IPS-18c (cell line): Measurements from ENCODE around the gene DOCK4.

Experiments
- H3K4me3 ChIP-seq: 2 replicates; pipeline ENCODE4 v1.7.0; 2013; ENCODE audit warnings: low read depth, mild to moderate bottlenecking, low read length, moderate library complexity; ENCODE audit not compliant: insufficient read depth
- H3K9me3 ChIP-seq: one replicate; pipeline ENCODE4 v1.6.1; 2013; ENCODE audit warnings: mild to moderate bottlenecking, low read length, moderate library complexity; ENCODE audit not compliant: control insufficient read depth, insufficient read depth

DOCK4 gene

GRCh38 chr7:112083776-112084355 lies 122.3 kb downstream of the DOCK4 start:
- no peaks in the 10 kb centered on the region for H3K9me3 ChIP-seq
- no peak overlapping the region for H3K4me3 ChIP-seq

- Histone ChIP-seq H3K9me3 (no peaks in the 10 kb centered on the region), H3K4me3 (no peak overlapping the region)
These were observed 123.9 kb downstream of the DOCK4 start for GRCh38 chr7:112082306-112082705.

GRCh38 chr7:112081778-112082177 lies 124.4 kb downstream of the DOCK4 start:
- no peaks in the 10 kb centered on the region for H3K9me3 ChIP-seq
- no peak overlapping the region for H3K4me3 ChIP-seq

- Histone ChIP-seq H3K4me3 (no peak overlapping the region), H3K9me3 (no peaks in the 10 kb centered on the region)
These were observed 125.2 kb downstream of the DOCK4 start for GRCh38 chr7:112080978-112081377.

- H3K4me3 ChIP-seq: no peak overlapping the region
- no peaks in the 10 kb centered on the region for H3K9me3 ChIP-seq
These were observed 125.8 kb downstream of the DOCK4 start for GRCh38 chr7:112080441-112080840.

DNA sequence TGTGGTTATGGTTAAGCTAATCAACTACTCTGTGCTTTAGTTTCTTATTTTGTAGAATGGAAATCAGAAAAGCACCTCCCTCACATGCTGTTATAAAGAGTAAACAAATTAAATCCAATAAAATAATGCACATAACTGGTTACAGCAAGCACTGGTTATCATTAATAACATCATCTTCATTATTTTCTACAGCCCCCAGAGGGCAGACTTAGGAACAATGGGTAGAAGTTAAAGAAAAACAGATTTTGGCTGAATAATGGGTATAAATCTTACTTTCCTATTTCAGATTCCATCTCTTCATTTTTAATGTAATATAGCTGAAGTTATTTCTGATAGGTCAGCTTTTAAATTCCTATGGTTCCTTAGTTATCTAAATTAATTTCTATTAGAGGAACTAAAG lies 126.5 kb downstream of the DOCK4 start:
- no peaks in the 10 kb centered on the region for H3K9me3 ChIP-seq
- no peak overlapping the region for H3K4me3 ChIP-seq

GRCh38 chr7:112079122-112079521 lies 127.1 kb downstream of the DOCK4 start:
- H3K4me3 ChIP-seq: no peak overlapping the region
- no peaks in the 10 kb centered on the region for H3K9me3 ChIP-seq

GRCh38 chr7:112076324-112076723 lies 129.9 kb downstream of the DOCK4 start:
- no peak overlapping the region for H3K4me3 ChIP-seq
- H3K9me3 ChIP-seq: no peaks in the 10 kb centered on the region

GRCh38 chr7:112074464-112074863 lies 131.7 kb downstream of the DOCK4 start:
- Histone ChIP-seq H3K4me3 (no peak overlapping the region), H3K9me3 (no peaks in the 10 kb centered on the region)

- Histone ChIP-seq H3K9me3 (no peaks in the 10 kb centered on the region), H3K4me3 (no peak overlapping the region)
These were observed 132.7 kb downstream of the DOCK4 start for GRCh38 chr7:112073530-112073929.

- H3K4me3 ChIP-seq: no peak overlapping the region
- H3K9me3 ChIP-seq: no peaks in the 10 kb centered on the region
These were observed 133.5 kb downstream of the DOCK4 start for GRCh38 chr7:112072541-112073245.

DNA sequence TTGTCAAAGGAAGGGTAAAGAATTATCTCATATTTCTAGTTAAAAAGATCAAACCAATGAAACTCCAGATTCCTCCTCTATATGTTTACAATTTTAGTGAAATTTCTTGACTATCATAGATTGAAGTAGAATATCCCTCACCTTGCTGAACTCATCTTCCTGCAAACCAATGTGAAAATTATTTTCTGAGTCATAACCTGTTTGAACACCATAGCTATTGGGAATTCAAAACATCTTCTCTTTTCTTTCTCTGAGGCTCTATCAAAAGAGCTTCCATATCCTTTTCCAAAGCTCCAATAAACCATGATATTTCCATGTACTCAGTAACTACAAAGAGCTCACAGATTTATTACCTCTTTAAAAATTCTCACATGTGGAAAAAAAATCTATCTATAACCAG lies 134.3 kb downstream of the DOCK4 start:
- Histone ChIP-seq H3K9me3 (no peaks in the 10 kb centered on the region), H3K4me3 (no peak overlapping the region)

GRCh38 chr7:112070674-112071256 lies 135.4 kb downstream of the DOCK4 start:
- no peaks in the 10 kb centered on the region for H3K9me3 ChIP-seq
- no peak overlapping the region for H3K4me3 ChIP-seq

DNA sequence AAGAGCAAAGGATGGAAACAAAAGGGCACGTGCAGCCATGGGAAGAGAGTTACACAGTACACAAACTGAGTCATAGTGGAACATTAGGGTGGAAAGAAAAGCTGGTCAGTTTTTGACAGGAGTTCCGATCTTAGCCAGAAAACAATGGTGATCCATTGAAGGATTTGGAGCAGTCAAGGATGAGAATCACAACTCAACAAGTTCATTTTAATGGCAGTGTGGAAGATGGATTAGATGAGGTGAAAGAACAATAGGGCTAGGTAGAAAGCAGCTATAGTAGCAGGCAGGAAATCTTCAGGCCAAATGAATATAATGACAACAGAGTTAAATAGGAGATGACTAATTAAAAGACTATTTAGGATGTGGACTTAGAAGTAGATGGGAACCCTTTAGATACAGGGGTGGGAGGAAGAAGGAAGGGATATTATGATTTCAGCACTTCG lies 136.3 kb downstream of the DOCK4 start:
- no peak overlapping the region for H3K4me3 ChIP-seq
- no peaks in the 10 kb centered on the region for H3K9me3 ChIP-seq

GRCh38 chr7:112068967-112069366 lies 137.2 kb downstream of the DOCK4 start:
- H3K4me3 ChIP-seq: no peak overlapping the region
- H3K9me3 ChIP-seq: no peaks in the 10 kb centered on the region

GRCh38 chr7:112067632-112068540 lies 138.3 kb downstream of the DOCK4 start:
- Histone ChIP-seq H3K4me3 (no peak overlapping the region), H3K9me3 (no peaks in the 10 kb centered on the region)

GRCh38 chr7:112067200-112067599 lies 139.0 kb downstream of the DOCK4 start:
- H3K9me3 ChIP-seq: no peaks in the 10 kb centered on the region
- H3K4me3 ChIP-seq: no peak overlapping the region

- Histone ChIP-seq H3K4me3 (no peak overlapping the region), H3K9me3 (no peaks in the 10 kb centered on the region)
These were observed 140.4 kb downstream of the DOCK4 start for GRCh38 chr7:112065758-112066157.
